Thyroid gland (tissue), 4 donors: ENCODE results near the gene SPART. TPM values are rescaled to one million over a fixed set of nuclear protein-coding genes. Genes with fewer than 3 reads are reported as not detected.

Source experiments
- DNase-seq, 2 donors: peaks; one replicate each; pipeline ENCODE4 v3.0.0-alpha.2; 2019
- H3K27ac ChIP-seq, 3 donors: fragments of 200-600 bp; sonication (generic); 1 replicate in 2 of 3; 2 replicates in 1 of 3; pipeline ENCODE4 v1.5.1; 2016 to 2019; ENCODE audit warnings: mild to moderate bottlenecking in 1 of 3, moderate library complexity in 1 of 3
- H3K27me3 ChIP-seq: fragments of 200-600 bp; sonication (generic); one replicate; pipeline ENCODE4 v1.5.1; 2019
- H3K36me3 ChIP-seq, 2 donors: fragments of 200-600 bp; sonication (generic); one replicate each; pipeline ENCODE4 v1.5.1; 2016 to 2019
- H3K4me1 ChIP-seq, 2 donors: fragments of 200-600 bp; sonication (generic); one replicate each; pipeline ENCODE4 v1.5.1; 2017 to 2019
- H3K4me3 ChIP-seq, 3 donors: fragments of 200-600 bp; sonication (generic); replicated peaks in 1 of 3; 1 replicate in 2 of 3; 2 replicates in 1 of 3; pipeline ENCODE4 v1.5.1; 2016; ENCODE audit warnings: mild to moderate bottlenecking in 1 of 3
- H3K9me3 ChIP-seq: fragments of 200-600 bp; sonication (generic); one replicate; pipeline ENCODE4 v1.5.1; 2017
- POLR2A ChIP-seq, 2 donors: fragments of 450-650 bp; IDR thresholded peaks; one replicate each; pipeline ENCODE4 v1.6.1; 2017; ENCODE audit warnings: antibody characterized with exemption in 2 of 2, mild to moderate bottlenecking in 2 of 2, moderate library complexity in 1 of 2
- WGBS, 2 donors: methylation state at CpG; one replicate each; pipeline ENCODE4 v1.1.5; 2017; 5-methylcytosine and 5-hydroxymethylcytosine counted together
- intact Hi-C: fragments of 100-400 bp; cut with DNase I; formaldehyde crosslinking; loops from one replicate; pipeline ENCODE4 v1.15.1; 2023
- total RNA-seq, 4 donors: library from RNA; depleted of rRNA; stranded (reverse); fragments of >200 nt; gene quantifications; one replicate each; pipeline ENCODE4 v1.2.3, GENCODE V29; 2016
- TF ChIP-seq, protein P1 (sequence below), 6 experiments: fragments of 200-600 bp in 3 of 6; fragments of 450-650 bp in 3 of 6; sonication (generic) in 3 of 6; IDR thresholded peaks; one replicate each; pipeline ENCODE4 v1.5.1; 2016 to 2019; ENCODE audit warnings: antibody characterized with exemption in 6 of 6, mild to moderate bottlenecking in 2 of 6, inconsistent platforms in 1 of 6, moderate library complexity in 1 of 6

The SPART gene
- total RNA-seq, 4 donors from 2014 or later = 63.1 to 86.9 (median 77.5) TPM

DNA sequence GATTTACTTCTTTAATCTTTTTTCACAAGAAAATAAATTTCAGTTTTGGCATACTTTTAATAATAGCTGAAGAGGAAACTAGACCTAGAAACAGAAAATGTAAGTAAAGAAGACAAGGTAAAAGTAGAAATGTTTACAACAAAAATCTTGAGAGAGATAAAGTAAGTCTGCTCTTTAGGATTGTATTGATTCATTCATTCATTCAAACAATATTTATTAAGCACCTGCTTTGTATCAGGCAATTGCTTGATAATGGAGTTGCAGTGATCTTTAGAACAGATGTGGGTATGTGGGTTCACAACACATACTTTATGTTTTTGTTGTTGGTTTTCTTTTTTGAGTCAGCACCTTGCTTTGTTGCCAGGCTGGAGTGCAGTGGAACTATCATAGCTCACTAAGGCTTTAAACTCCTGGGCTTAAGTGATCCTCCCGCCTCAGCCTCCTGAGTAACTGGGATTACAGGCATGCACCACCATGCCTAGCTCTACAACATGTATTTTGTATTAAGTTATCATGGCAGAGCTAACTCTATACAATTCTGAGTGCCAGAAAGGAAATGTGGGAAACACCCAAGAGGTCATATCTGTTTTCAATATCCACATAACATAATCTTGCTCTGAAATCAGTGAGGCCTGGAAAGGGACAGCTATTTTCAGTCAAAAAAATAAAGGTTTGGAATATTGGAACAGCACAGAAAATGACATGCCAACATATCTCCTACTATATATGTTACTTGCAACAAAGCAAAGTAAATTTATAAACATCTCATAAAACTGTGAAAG is 8.8 kb upstream of the SPART start:
- no peak overlapping the region for H3K27ac ChIP-seq
- H3K9me3 ChIP-seq = no peaks in the 10 kb centered on the region
- no peaks in the 10 kb centered on the region for H3K27me3 ChIP-seq
- 95 to 100% methylated on average over 1 of the region's 1 CpG for WGBS, 2 donors
- no peak for DNase-seq
- intact Hi-C loops = no loop called here
- H3K4me1 ChIP-seq = no peaks in the 10 kb centered on the region
- TF ChIP-seq, protein P1, sequence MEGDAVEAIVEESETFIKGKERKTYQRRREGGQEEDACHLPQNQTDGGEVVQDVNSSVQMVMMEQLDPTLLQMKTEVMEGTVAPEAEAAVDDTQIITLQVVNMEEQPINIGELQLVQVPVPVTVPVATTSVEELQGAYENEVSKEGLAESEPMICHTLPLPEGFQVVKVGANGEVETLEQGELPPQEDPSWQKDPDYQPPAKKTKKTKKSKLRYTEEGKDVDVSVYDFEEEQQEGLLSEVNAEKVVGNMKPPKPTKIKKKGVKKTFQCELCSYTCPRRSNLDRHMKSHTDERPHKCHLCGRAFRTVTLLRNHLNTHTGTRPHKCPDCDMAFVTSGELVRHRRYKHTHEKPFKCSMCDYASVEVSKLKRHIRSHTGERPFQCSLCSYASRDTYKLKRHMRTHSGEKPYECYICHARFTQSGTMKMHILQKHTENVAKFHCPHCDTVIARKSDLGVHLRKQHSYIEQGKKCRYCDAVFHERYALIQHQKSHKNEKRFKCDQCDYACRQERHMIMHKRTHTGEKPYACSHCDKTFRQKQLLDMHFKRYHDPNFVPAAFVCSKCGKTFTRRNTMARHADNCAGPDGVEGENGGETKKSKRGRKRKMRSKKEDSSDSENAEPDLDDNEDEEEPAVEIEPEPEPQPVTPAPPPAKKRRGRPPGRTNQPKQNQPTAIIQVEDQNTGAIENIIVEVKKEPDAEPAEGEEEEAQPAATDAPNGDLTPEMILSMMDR (IDR thresholded peaks at IDR 0.05) = no peak
- H3K4me3 ChIP-seq = no peak overlapping the region
- no peaks in the 10 kb centered on the region for H3K36me3 ChIP-seq

DNA sequence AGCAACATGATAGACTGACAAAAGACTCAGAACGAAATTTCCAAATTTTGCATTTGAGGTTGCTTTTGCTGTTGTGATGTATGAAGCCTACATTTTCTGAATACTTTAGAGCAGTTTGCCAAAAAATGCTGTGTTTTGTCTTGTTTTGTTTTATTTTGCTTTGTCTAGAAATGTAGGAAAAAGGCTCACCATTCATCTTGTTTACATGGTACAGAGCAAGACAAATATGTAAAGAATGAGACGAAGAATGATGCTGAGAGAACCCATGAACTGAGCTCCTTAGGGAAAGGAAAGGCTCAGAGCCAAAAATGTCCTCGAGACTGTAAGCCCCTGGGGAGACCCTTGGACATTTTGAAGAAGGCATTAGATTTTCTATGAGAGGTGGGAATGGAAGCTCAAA is 6.8 kb upstream of the SPART start:
- intact Hi-C loops = no loop called here
- Histone ChIP-seq H3K9me3 (no peaks in the 10 kb centered on the region), H3K27ac (no peak overlapping the region), H3K36me3 (no peaks in the 10 kb centered on the region), H3K4me1 (no peaks in the 10 kb centered on the region), H3K4me3 (no peak overlapping the region), H3K27me3 (no peaks in the 10 kb centered on the region)
- no peak for TF ChIP-seq POLR2A (IDR thresholded peaks at IDR 0.05)
- TF ChIP-seq, protein P1 (IDR thresholded peaks at IDR 0.05) = no peak
- DNase-seq = no peak
- WGBS, 2 donors = 72 to 75% methylated on average over 3 of the region's 3 CpGs

GRCh38 chr13:36352350-36352749 is 6.2 kb upstream of the SPART start:
- no peak overlapping the region for H3K27ac ChIP-seq
- no peak overlapping the region for H3K4me3 ChIP-seq
- no peaks in the 10 kb centered on the region for H3K4me1 ChIP-seq
- no peak for DNase-seq
- no peaks in the 10 kb centered on the region for H3K9me3 ChIP-seq
- H3K27me3 ChIP-seq = no peaks in the 10 kb centered on the region
- TF ChIP-seq POLR2A (IDR thresholded peaks at IDR 0.05) = no peak
- TF ChIP-seq, protein P1 (IDR thresholded peaks at IDR 0.05) = no peak
- no peaks in the 10 kb centered on the region for H3K36me3 ChIP-seq
- intact Hi-C loops = no loop called here

DNA sequence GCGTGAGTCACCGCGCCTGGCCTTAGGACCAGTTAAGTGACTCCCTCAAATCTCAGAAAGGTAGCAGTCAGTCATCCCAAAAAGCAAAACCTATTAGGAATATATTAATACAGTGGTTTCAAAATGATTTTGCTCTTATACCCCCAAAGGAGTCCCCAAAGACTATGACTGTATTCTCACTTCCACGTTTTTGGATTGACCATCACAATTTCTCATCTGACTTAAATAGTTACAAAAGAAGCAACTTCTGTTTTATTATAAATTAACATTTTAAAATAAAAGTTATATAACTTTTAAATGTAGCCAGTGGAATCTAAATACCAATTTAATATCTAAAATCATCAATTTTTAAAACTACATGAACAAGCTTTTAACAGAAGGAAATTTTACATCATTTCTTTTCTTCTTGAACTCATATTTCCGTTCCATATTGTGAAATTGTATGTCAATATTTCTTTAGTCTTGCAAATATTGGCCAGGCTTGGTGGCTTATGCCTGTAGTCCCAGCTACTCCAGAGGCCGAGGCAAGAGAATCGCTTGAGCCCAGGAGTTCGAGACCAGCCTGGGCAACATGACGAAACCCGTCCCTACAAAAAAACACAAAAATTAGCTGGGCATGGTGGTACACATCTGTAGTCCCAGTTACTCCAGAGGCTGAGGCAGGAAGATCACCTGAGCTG is 1.5 kb upstream of the SPART start:
- no peak overlapping the region for H3K27ac ChIP-seq
- no peaks in the 10 kb centered on the region for H3K36me3 ChIP-seq
- intact Hi-C loops = no loop called here
- H3K4me1 ChIP-seq = peaks cover 0 to 10% of the 10 kb centered on the region in 2 donors
- no peaks in the 10 kb centered on the region for H3K27me3 ChIP-seq
- 95 to 96% methylated on average over 10 of the region's 10 CpGs for WGBS, 2 donors
- TF ChIP-seq POLR2A (IDR thresholded peaks at IDR 0.05) = no peak
- TF ChIP-seq, protein P1 (IDR thresholded peaks at IDR 0.05) = no peak
- no peak for DNase-seq
- no peaks in the 10 kb centered on the region for H3K9me3 ChIP-seq
- no peak overlapping the region for H3K4me3 ChIP-seq
